Activated CD4-positive, alpha-beta memory T cell treated with anti-CD3 and anti-CD28 coated beads for 36 hours (primary cell): ENCODE results near the gene PFKL. TPM values are rescaled to one million over a fixed set of nuclear protein-coding genes. Genes with fewer than 3 reads are reported as not detected.
A peak's percentile ranks its signal among the peaks of the same experiment; 100 is the strongest.

Source experiments
- CTCF ChIA-PET: fragments of 350-600 bp; sonication (Branson Sonifier 250); formaldehyde crosslinking; loops from one replicate; lab custom pipeline; 2021; ENCODE audit warnings: antibody characterized with exemption, inconsistent platforms; lab: Charles Lee
- POLR2A ChIA-PET: fragments of 350-600 bp; sonication (Branson Sonifier 250); formaldehyde crosslinking; loops from one replicate; lab custom pipeline; 2021; ENCODE audit warnings: antibody characterized with exemption; lab: Charles Lee
- DNase-seq: peaks from one replicate; pipeline ENCODE4 v3.0.0-alpha.2; 2020
- H3K27ac Mint-ChIP-seq: one replicate; pipeline ENCODE4 v1.8.0; 2021; ENCODE audit warnings: mixed read lengths
- H3K27me3 Mint-ChIP-seq: one replicate; pipeline ENCODE4 v1.8.0; 2021; ENCODE audit warnings: mixed read lengths
- H3K36me3 Mint-ChIP-seq: one replicate; pipeline ENCODE4 v1.8.0; 2021; ENCODE audit warnings: mixed read lengths
- H3K4me1 Mint-ChIP-seq: one replicate; pipeline ENCODE4 v1.8.0; 2021; ENCODE audit warnings: low read depth, mixed read lengths
- H3K4me3 Mint-ChIP-seq: one replicate; pipeline ENCODE4 v1.8.0; 2021; ENCODE audit warnings: mild to moderate bottlenecking, mixed read lengths
- H3K9me3 Mint-ChIP-seq: one replicate; pipeline ENCODE4 v1.8.0; 2021; ENCODE audit warnings: mixed read lengths
- intact Hi-C: fragments of 100-400 bp; cut with micrococcal nuclease; formaldehyde crosslinking; loops from one replicate; pipeline ENCODE4 v1.15.1; 2023
- total RNA-seq, 2 experiments: library from RNA; stranded (reverse); gene quantifications; one replicate each; pipeline ENCODE4 v1.2.3, GENCODE V29; 2021

PFKL gene
- total RNA-seq, 2 experiments from 2014 or later: 197 to 210 TPM

DNA sequence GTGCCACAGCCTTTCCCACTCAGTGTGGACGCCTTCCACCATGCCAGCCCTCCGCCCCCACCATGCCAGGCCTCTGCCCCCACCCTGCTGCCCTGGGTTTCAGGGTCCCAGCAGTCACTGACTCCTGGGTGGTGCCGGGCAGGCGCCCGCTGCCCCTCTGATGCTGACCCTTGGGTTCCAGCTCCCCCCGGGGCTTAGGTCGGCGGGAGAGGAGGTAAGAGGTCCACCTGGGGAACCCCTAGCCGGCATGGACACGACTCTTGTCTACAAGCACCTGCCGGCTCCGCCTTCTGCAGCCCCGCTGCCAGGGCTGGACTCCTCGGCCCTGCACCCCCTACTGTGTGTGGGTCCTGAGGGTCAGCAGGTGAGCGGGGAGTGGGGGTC lies 7.0 kb upstream of the PFKL start:
- H3K4me1 Mint-ChIP-seq: peaks cover 11% of the 10 kb centered on the region
- DNase-seq: no peak
- H3K36me3 Mint-ChIP-seq: no peaks in the 10 kb centered on the region
- no peak overlapping the region for H3K4me3 Mint-ChIP-seq
- H3K27ac Mint-ChIP-seq: no peak overlapping the region
- intact Hi-C loops: no loop called here
- CTCF ChIA-PET: interaction anchor here (0.6 kb wide), 1 partner anchor 12 kb away, joined by 3 read pairs; no protein-coding TSS in a partner anchor
- POLR2A ChIA-PET: no interaction called here
- H3K9me3 Mint-ChIP-seq: no peaks in the 10 kb centered on the region
- peaks cover 1% of the 10 kb centered on the region for H3K27me3 Mint-ChIP-seq

GRCh38 chr21:44293551-44294231 lies 6.2 kb upstream of the PFKL start:
- Mint-ChIP-seq H3K4me1 (peaks cover 20% of the 10 kb centered on the region), H3K36me3 (no peaks in the 10 kb centered on the region), H3K4me3 (no peak overlapping the region), H3K27ac (no peak overlapping the region), H3K27me3 (no peaks in the 10 kb centered on the region), H3K9me3 (no peaks in the 10 kb centered on the region)
- ChIA-PET POLR2A (no interaction called here), CTCF (no interaction called here)
- DNase-seq: peak; percentile 17
- intact Hi-C loops: no loop called here

DNA sequence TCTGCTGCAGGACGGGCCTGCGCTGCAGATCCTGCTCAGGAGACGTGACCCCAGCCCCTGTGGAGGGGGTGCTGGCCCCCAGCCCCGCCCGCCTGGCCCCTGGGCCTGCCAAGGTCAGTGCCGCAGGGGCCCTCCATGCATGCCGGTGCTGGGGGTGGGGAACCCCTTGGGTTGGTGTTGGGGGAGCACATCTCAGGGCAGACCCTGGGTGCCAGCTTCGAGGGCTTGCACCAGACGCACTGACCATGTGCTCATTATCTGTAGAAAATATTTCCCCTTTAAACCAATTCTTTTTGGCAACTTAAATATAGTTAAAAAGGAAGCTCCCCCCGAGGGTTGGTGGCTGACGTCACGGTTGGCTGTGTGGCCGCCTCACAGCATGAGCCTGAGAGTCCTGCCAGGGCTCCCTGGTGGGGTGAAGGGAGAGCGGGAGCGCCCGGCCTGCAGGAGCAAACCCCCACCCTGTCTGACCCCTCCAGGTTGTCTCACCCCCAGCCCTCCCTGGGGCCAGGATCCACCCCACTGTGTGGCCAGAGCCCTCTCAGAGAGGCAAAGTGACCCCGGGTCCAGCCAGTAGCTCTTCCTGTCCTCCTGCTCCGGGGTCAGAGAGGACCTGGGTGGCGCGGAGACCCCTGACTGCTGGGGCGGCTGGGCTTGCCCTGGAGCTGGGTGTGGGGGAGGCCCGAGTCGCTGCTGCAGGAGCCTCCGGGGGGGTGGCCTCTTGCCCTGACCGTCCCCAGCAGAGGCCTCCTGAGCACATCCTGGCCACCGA lies 5.3 kb upstream of the PFKL start:
- intact Hi-C loops: no loop called here

GRCh38 chr21:44295163-44295573 lies 4.7 kb upstream of the PFKL start:
- intact Hi-C loops: no loop called here
- Mint-ChIP-seq H3K27ac (no peak overlapping the region), H3K4me3 (no peak overlapping the region), H3K36me3 (no peaks in the 10 kb centered on the region), H3K27me3 (no peaks in the 10 kb centered on the region), H3K9me3 (no peaks in the 10 kb centered on the region), H3K4me1 (peaks cover 26% of the 10 kb centered on the region)
- ChIA-PET POLR2A (no interaction called here), CTCF (no interaction called here)
- DNase-seq: no peak

More for the DNA sequence above, 5.3 kb upstream of the PFKL start:
- DNase-seq: no peak
- H3K36me3 Mint-ChIP-seq: no peaks in the 10 kb centered on the region
- ChIA-PET POLR2A (no interaction called here), CTCF (no interaction called here)
- no peaks in the 10 kb centered on the region for H3K27me3 Mint-ChIP-seq
- peaks cover 26% of the 10 kb centered on the region for H3K4me1 Mint-ChIP-seq
- H3K4me3 Mint-ChIP-seq: no peak overlapping the region
- no peak overlapping the region for H3K27ac Mint-ChIP-seq
- no peaks in the 10 kb centered on the region for H3K9me3 Mint-ChIP-seq

DNA sequence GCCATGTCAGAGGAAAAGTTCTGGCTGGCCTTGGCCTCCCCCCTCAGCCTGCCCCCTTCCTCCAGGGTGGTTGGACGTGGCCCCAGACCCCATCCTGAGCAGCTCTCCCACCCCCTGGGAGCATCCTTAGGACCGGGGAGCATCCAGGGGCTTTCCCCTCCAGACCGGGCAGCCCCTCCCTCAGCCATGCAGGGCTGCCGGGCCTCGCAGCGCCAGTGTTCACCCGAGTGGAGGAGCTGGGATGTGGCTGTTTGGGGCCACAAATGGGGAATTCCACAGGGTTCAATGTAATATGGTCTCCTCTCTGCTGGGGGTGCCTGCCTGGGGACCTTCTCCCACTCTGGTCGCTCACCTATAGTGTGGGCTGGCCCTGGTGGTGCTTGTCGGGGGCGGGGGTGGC lies 4.2 kb upstream of the PFKL start:
- ChIA-PET CTCF (interaction anchor here (2.7 kb wide), 1 partner anchor 282 kb away, joined by 11 read pairs; the partner anchor contains the start of gene TRAPPC10), POLR2A (no interaction called here)
- no peak overlapping the region for H3K27ac Mint-ChIP-seq
- no peaks in the 10 kb centered on the region for H3K36me3 Mint-ChIP-seq
- no peak overlapping the region for H3K4me3 Mint-ChIP-seq
- no peaks in the 10 kb centered on the region for H3K27me3 Mint-ChIP-seq
- no peaks in the 10 kb centered on the region for H3K9me3 Mint-ChIP-seq
- intact Hi-C loops: no loop called here
- H3K4me1 Mint-ChIP-seq: peaks cover 26% of the 10 kb centered on the region
- no peak for DNase-seq

- intact Hi-C loops: no loop called here
- ChIA-PET CTCF (interaction anchor here (2.1 to 2.7 kb wide), 2 partner anchors 9 to 283 kb away, joined by 11 read pairs; partner anchors contain the start of gene TRAPPC10), POLR2A (no interaction called here)
- H3K27me3 Mint-ChIP-seq: no peaks in the 10 kb centered on the region
- H3K27ac Mint-ChIP-seq: no peak overlapping the region
- no peak overlapping the region for H3K4me3 Mint-ChIP-seq
- no peaks in the 10 kb centered on the region for H3K9me3 Mint-ChIP-seq
- peaks cover 30% of the 10 kb centered on the region for H3K4me1 Mint-ChIP-seq
- H3K36me3 Mint-ChIP-seq: no peaks in the 10 kb centered on the region
- no peak for DNase-seq
These were observed 3.7 kb upstream of the PFKL start for GRCh38 chr21:44296103-44296519.

GRCh38 chr21:44296916-44297315 lies 2.9 kb upstream of the PFKL start:
- ChIA-PET CTCF (interaction anchor here (1.2 to 2.7 kb wide), 4 partner anchors 10 to 630 kb away, joined by 3 to 13 read pairs (median 11); partner anchors contain the start of gene TRAPPC10), POLR2A (no interaction called here)
- Mint-ChIP-seq H3K4me1 (peaks cover 37% of the 10 kb centered on the region), H3K4me3 (no peak overlapping the region), H3K9me3 (no peaks in the 10 kb centered on the region), H3K27me3 (no peaks in the 10 kb centered on the region), H3K27ac (no peak overlapping the region), H3K36me3 (no peaks in the 10 kb centered on the region)
- intact Hi-C loops: no loop called here
- DNase-seq: no peak

GRCh38 chr21:44297525-44298290 lies 2.1 kb upstream of the PFKL start:
- Mint-ChIP-seq H3K9me3 (no peaks in the 10 kb centered on the region), H3K4me3 (peak overlapping the region; percentile 36), H3K36me3 (no peaks in the 10 kb centered on the region), H3K27ac (peak overlapping the region; percentile 58), H3K27me3 (no peaks in the 10 kb centered on the region), H3K4me1 (peaks cover 45% of the 10 kb centered on the region)
- POLR2A ChIA-PET: interaction anchor here (1.0 to 1.4 kb wide), 2 partner anchors 11 to 42 kb away, joined by 3 read pairs; no protein-coding TSS in a partner anchor
- CTCF ChIA-PET: interaction anchor here (0.6 to 2.7 kb wide), 11 partner anchors 10 to 629 kb away, joined by 3 to 13 read pairs (median 4); partner anchors contain the start of gene TRAPPC10
- DNase-seq: peak; percentile 88
- intact Hi-C loops: no loop called here

DNA sequence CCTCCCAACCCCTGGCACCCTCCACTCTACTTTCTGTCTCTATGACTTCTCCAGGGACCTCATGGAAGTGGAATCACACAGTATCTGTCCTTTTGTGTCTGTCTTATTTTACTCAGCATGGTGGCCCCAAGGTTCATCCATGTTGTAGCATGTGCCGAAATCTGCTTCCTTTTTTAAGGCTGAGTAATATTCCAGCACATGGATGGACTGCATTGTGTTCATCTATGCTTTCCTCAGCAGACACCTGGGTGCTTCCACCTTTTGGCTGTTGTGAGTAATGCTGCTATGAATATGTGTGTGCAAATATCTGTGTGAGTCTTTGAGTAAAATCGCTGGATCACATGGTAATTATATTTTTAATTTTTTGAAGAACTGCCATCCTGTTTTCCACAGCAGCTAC lies 1.6 kb upstream of the PFKL start:
- DNase-seq: peak; percentile 31
- Mint-ChIP-seq H3K27ac (peak overlapping the region; percentile 58), H3K27me3 (no peaks in the 10 kb centered on the region), H3K4me3 (peak overlapping the region; percentile 36), H3K4me1 (peaks cover 47% of the 10 kb centered on the region), H3K36me3 (no peaks in the 10 kb centered on the region), H3K9me3 (no peaks in the 10 kb centered on the region)
- intact Hi-C loops: no loop called here
- ChIA-PET POLR2A (interaction anchor here (1.0 to 1.4 kb wide), 2 partner anchors 12 to 42 kb away, joined by 3 read pairs; no protein-coding TSS in a partner anchor), CTCF (interaction anchor here (0.6 to 2.7 kb wide), 11 partner anchors 11 to 629 kb away, joined by 3 to 13 read pairs (median 4); partner anchors contain the start of gene TRAPPC10)

GRCh38 chr21:44299085-44299457 lies 782 bp upstream of the PFKL start:
- no peak for DNase-seq
- peak overlapping the region; percentile 93 for H3K27ac Mint-ChIP-seq
- ChIA-PET CTCF (interaction anchor here (1.4 kb wide), 1 partner anchor 30 kb away, joined by 3 read pairs; no protein-coding TSS in a partner anchor), POLR2A (no interaction called here)
- intact Hi-C loops: no loop called here
- peaks cover 54% of the 10 kb centered on the region for H3K4me1 Mint-ChIP-seq
- no peaks in the 10 kb centered on the region for H3K27me3 Mint-ChIP-seq
- no peaks in the 10 kb centered on the region for H3K36me3 Mint-ChIP-seq
- H3K4me3 Mint-ChIP-seq: peak overlapping the region; percentile 86
- H3K9me3 Mint-ChIP-seq: no peaks in the 10 kb centered on the region

DNA sequence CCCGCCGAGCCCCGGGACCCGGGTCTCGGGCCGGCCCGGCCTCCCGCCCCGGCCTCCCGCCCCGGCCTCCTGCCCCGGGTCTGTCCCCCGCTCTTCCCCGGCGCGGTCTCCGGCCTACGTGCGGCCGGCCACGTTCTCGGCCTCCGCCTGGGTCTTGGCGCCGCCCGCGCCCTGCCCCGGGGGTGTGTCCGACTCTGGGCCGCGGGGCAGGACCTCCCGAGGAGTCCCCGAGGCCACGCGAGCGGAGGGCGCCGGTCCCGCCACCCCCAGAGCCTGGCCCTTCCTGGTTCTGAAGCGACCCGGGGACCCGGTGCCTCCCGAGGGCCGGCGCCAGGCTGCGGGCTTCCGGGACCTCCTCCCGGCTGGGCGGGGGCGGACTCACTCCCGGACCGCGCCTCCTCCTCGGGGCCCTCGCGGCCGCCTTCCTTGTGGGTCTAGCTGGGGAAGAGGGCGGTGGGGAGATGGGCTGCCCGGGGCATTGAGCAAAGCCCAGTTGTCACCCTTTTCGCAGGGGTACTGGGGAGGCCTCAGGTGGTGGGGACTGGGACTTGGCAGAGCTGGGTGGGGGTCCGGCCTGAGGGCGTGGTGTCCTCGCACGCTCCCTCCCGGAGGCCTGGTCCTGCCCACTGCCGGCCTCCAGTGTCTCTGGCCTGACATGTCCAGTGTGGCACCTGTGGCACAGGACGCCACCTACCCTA lies 558 bp downstream of the PFKL start:
- CTCF ChIA-PET: interaction anchor here (1.2 kb wide), 1 partner anchor 32 kb away, joined by 3 read pairs; no protein-coding TSS in a partner anchor
- Mint-ChIP-seq H3K4me3 (peak overlapping the region; percentile 80), H3K27ac (peak overlapping the region; percentile 45), H3K9me3 (no peaks in the 10 kb centered on the region), H3K4me1 (peaks cover 57% of the 10 kb centered on the region), H3K36me3 (no peaks in the 10 kb centered on the region), H3K27me3 (no peaks in the 10 kb centered on the region)
- POLR2A ChIA-PET: no interaction called here
- peak; percentile 71 for DNase-seq
- intact Hi-C loops: loop anchor here (10.0 kb wide), 1 partner anchor 496 kb away; no protein-coding TSS in a partner anchor
